A549 treated with DMSO at 1 μM for 4 hours (cell line): ENCODE data around the gene RFXAP. TPM values are rescaled to one million over a fixed set of nuclear protein-coding genes. Genes with fewer than 3 reads are reported as not detected.

Experiments
- total RNA-seq: library from RNA; stranded (reverse); fragments of 200-300 nt; extraction: Qiagen RNA extraction; gene quantifications from 5 replicates; pipeline ENCODE4 v1.2.3, GENCODE V29; 2022; ENCODE audit warnings: low read depth

RFXAP gene
- total RNA-seq = 0.87 to 1.2 TPM (median 1.1 TPM) in 5 replicates

DNA sequence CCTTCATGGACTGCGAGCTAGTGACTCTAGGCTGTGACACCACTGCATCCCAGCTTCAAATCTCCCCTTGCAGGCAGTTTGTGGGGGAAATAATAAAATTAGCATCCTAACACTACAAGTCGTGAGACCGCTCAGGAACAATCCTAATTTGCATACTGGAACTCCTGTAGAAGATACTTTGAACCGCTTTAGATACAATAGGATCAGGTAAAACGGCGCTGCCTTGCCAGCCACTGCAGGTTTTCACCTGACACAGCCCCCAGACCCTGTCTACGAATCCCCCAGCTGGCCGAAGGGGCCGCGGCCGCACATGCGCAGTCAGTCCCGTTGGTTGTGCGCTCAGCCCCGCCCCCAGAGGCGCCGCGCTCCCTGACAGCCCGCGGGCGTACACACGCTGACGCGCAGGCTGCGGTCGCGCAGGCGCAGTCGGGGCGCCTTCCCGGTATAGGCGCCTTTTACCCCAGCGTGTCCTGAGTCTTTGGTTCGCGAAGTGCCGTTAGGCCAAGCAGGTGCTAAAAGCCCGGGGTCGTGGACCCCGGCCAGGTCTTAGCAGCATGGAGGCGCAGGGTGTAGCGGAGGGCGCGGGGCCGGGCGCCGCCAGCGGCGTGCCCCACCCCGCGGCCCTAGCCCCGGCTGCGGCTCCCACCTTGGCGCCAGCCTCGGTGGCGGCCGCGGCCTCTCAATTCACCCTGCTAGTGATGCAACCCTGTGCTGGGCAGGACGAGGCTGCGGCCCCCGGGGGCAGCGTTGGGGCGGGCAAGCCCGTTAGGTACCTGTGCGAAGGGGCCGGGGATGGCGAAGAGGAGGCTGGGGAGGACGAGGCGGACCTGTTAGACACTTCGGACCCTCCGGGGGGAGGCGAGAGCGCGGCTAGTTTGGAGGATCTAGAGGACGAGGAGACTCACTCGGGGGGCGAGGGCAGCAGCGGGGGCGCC is at the start of gene RFXAP:
Gene RFXAP (plus strand): TSS at position 419 of the 935 bp plus-strand sequence. CDS start 136 bp downstream, at position 555.

Other genes starting within 250 kb of the RFXAP start
- not detected in 5 replicates for gene SERTM1, start 145.2 kb upstream of the RFXAP start, total RNA-seq
- 0.04 to 0.20 TPM (median 0.07 TPM) in 5 replicates for gene SMAD9, start 101.0 kb downstream of the RFXAP start, total RNA-seq
- 35.6 to 41.9 TPM (median 39.2 TPM) in 5 replicates for gene ALG5, start 180.1 kb downstream of the RFXAP start, total RNA-seq
- 32.1 to 41.2 TPM (median 33.7 TPM) in 5 replicates for gene EXOSC8, start 181.6 kb downstream of the RFXAP start, total RNA-seq
- gene SUPT20H, start 240.5 kb downstream of the RFXAP start, total RNA-seq = 21.0 to 29.0 TPM (median 24.9 TPM) in 5 replicates